BLaER1 treated with 17β-estradiol and CSF1 and Interleukin-3, amounts not matched to agents 10 nM and 100 nM (cell line): ENCODE results near the gene PRTN3.
"Not testable (repeated sequence)": the region's sequence is repeated elsewhere in the genome, so short reads cannot be mapped to it uniquely, and the experiment has no call there.

Source experiments
- H3K27ac ChIP-seq, 11 experiments: shearing (Covaris generic); formaldehyde crosslinking; 2 replicates each; pipeline ENCODE4 v1.8.1; 2022
- H3K27me3 ChIP-seq, 11 experiments: shearing (Covaris generic); formaldehyde crosslinking; 2 replicates each; pipeline ENCODE4 v1.8.1; 2022
- H3K36me3 ChIP-seq, 11 experiments: shearing (Covaris generic); formaldehyde crosslinking; 2 replicates each; pipeline ENCODE4 v1.8.1; 2022
- H3K4me1 ChIP-seq, 10 experiments: shearing (Covaris generic); formaldehyde crosslinking; 2 replicates each; pipeline ENCODE4 v1.8.1; 2022
- H3K4me2 ChIP-seq, 11 experiments: shearing (Covaris generic); formaldehyde crosslinking; 2 replicates each; pipeline ENCODE4 v1.8.1; 2022
- H3K4me3 ChIP-seq, 10 experiments: shearing (Covaris generic); formaldehyde crosslinking; 2 replicates each; pipeline ENCODE4 v1.8.1; 2022
- H3K9ac ChIP-seq, 11 experiments: shearing (Covaris generic); formaldehyde crosslinking; 2 replicates each; pipeline ENCODE4 v1.8.1; 2022
- H3K9me3 ChIP-seq, 11 experiments: shearing (Covaris generic); formaldehyde crosslinking; replicated peaks in 1 of 11; 2 replicates each; pipeline ENCODE4 v1.8.1; 2022
- H4K20me1 ChIP-seq, 11 experiments: shearing (Covaris generic); formaldehyde crosslinking; 2 replicates each; pipeline ENCODE4 v1.8.1; 2022
- Cebpa-rat ChIP-seq, 11 experiments: shearing (Covaris generic); IDR thresholded peaks; 2 replicates each; pipeline ENCODE4 v1.8.1; 2022

Gene PRTN3

GRCh38 chr19:875265-875879 lies 34.6 kb downstream of the PRTN3 start:
- Histone ChIP-seq H3K4me1 (peaks cover 7 to 18% (median 14%) of the 10 kb centered on the region in 10 experiments), H3K4me2 (no peak overlapping the region), H3K4me3 (no peak overlapping the region), H3K27me3 (no peaks in the 10 kb centered on the region), H3K9me3 (no peaks in the 10 kb centered on the region), H3K36me3 (peaks cover 42 to 65% (median 57%) of the 10 kb centered on the region in 11 experiments), H4K20me1 (peaks cover 0 to 56% (median 16%) of the 10 kb centered on the region in 11 experiments; a peak in 17 of 22 replicates), H3K9ac (0 out of 22 replicates have a peak overlapping the region, but pooled peaks of 1 of the 11 experiments have one; percentile 6), H3K27ac (no peak overlapping the region)
- no peak for TF ChIP-seq Cebpa-rat (IDR thresholded peaks at IDR 0.05)

- no peak for TF ChIP-seq Cebpa-rat (IDR thresholded peaks at IDR 0.05)
- Histone ChIP-seq H3K4me3 (no peak overlapping the region), H4K20me1 (peaks cover 0 to 63% (median 16%) of the 10 kb centered on the region in 11 experiments; a peak in 17 of 22 replicates), H3K4me1 (peaks cover 7 to 18% (median 14%) of the 10 kb centered on the region in 10 experiments), H3K9ac (0 out of 22 replicates have a peak overlapping the region, but pooled peaks of 1 of the 11 experiments have one; percentile 6), H3K27me3 (no peaks in the 10 kb centered on the region), H3K27ac (no peak overlapping the region), H3K9me3 (no peaks in the 10 kb centered on the region), H3K4me2 (no peak overlapping the region), H3K36me3 (peaks cover 40 to 65% (median 57%) of the 10 kb centered on the region in 11 experiments)
These were observed 35.3 kb downstream of the PRTN3 start for GRCh38 chr19:876089-876488.

GRCh38 chr19:876780-877314 lies 36.0 kb downstream of the PRTN3 start:
- H3K4me3 ChIP-seq, result no peak overlapping the region
- no peak overlapping the region for H3K4me2 ChIP-seq
- H3K9ac ChIP-seq, result no peak overlapping the region
- no peak overlapping the region for H3K27ac ChIP-seq
- no peaks in the 10 kb centered on the region for H3K9me3 ChIP-seq
- H3K27me3 ChIP-seq, result no peaks in the 10 kb centered on the region
- H3K4me1 ChIP-seq, result peaks cover 6 to 17% (median 13%) of the 10 kb centered on the region in 10 experiments
- no peak for TF ChIP-seq Cebpa-rat (IDR thresholded peaks at IDR 0.05)
- H3K36me3 ChIP-seq, result peaks cover 44 to 68% (median 61%) of the 10 kb centered on the region in 11 experiments
- H4K20me1 ChIP-seq, result peaks cover 6 to 71% (median 23%) of the 10 kb centered on the region in 11 experiments; a peak in 19 of 22 replicates

GRCh38 chr19:877992-878660 lies 37.3 kb downstream of the PRTN3 start:
- not testable (repeated sequence) for H3K9me3 ChIP-seq, H3K9ac ChIP-seq, H3K4me2 ChIP-seq, H3K27ac ChIP-seq, H3K4me3 ChIP-seq, H3K27me3 ChIP-seq
- H4K20me1 ChIP-seq, result peaks cover 5 to 84% (median 23%) of the 10 kb centered on the region in 11 experiments; a peak in 18 of 22 replicates
- H3K4me1 ChIP-seq, result peaks cover 0 to 10% (median 6%) of the 10 kb centered on the region in 10 experiments; a peak in 12 of 20 replicates
- H3K36me3 ChIP-seq, result peaks cover 57 to 81% (median 74%) of the 10 kb centered on the region in 11 experiments

GRCh38 chr19:878751-879561 lies 38.2 kb downstream of the PRTN3 start:
- not testable (repeated sequence) for H3K27ac ChIP-seq, H3K9ac ChIP-seq

GRCh38 chr19:879711-880438 lies 39.1 kb downstream of the PRTN3 start:
- Histone ChIP-seq H3K9me3 (no peaks in the 10 kb centered on the region), H3K4me1 (no peaks in the 10 kb centered on the region), H3K9ac (no peak overlapping the region), H3K27me3 (no peaks in the 10 kb centered on the region), H4K20me1 (peaks cover 0 to 84% (median 20%) of the 10 kb centered on the region in 11 experiments; a peak in 15 of 22 replicates), H3K4me2 (no peak overlapping the region), H3K36me3 (peaks cover 63 to 84% (median 79%) of the 10 kb centered on the region in 11 experiments), H3K4me3 (no peak overlapping the region), H3K27ac (no peak overlapping the region)
- TF ChIP-seq Cebpa-rat (IDR thresholded peaks at IDR 0.05), result no peak

More at GRCh38 chr19:878751-879561, 38.2 kb downstream of the PRTN3 start:
- H3K4me3 ChIP-seq, H3K4me2 ChIP-seq, H3K9me3 ChIP-seq, H3K27me3 ChIP-seq, H3K4me1 ChIP-seq: not testable (repeated sequence)
- Histone ChIP-seq H3K36me3 (peaks cover 60 to 84% (median 77%) of the 10 kb centered on the region in 11 experiments), H4K20me1 (peaks cover 0 to 85% (median 20%) of the 10 kb centered on the region in 11 experiments; a peak in 15 of 22 replicates)

GRCh38 chr19:881385-882071 lies 40.7 kb downstream of the PRTN3 start:
- H3K4me3 ChIP-seq, result no peak overlapping the region
- no peaks in the 10 kb centered on the region for H3K4me1 ChIP-seq
- H3K9ac ChIP-seq, result no peak overlapping the region
- no peaks in the 10 kb centered on the region for H3K9me3 ChIP-seq
- peaks cover 64 to 84% (median 79%) of the 10 kb centered on the region in 11 experiments for H3K36me3 ChIP-seq
- H4K20me1 ChIP-seq, result peaks cover 0 to 84% (median 20%) of the 10 kb centered on the region in 11 experiments; a peak in 14 of 22 replicates
- no peak overlapping the region for H3K27ac ChIP-seq
- no peak for TF ChIP-seq Cebpa-rat (IDR thresholded peaks at IDR 0.05)
- no peaks in the 10 kb centered on the region for H3K27me3 ChIP-seq
- no peak overlapping the region for H3K4me2 ChIP-seq
